ENCODE data around the gene CXCL17.

Gene CXCL17

GRCh38 chr19:42423462-42424344, 19.0 kb downstream of the CXCL17 start:
- DNase-seq = peak; percentile 86 to 96 (median 91)

GRCh38 chr19:42422901-42423461, 19.8 kb downstream of the CXCL17 start:
- DNase-seq = peak; percentile 51 to 84 (median 70)

GRCh38 chr19:42422092-42422900, 20.4 kb downstream of the CXCL17 start:
- no peak for DNase-seq

GRCh38 chr19:42421591-42422031, 21.1 kb downstream of the CXCL17 start:
- DNase-seq = no peak

- no peak for DNase-seq
These were observed 21.6 kb downstream of the CXCL17 start for GRCh38 chr19:42421101-42421500.

GRCh38 chr19:42420055-42420544, 22.6 kb downstream of the CXCL17 start:
- peak; percentile 47 to 71 (median 62) for DNase-seq

GRCh38 chr19:42419309-42419708, 23.4 kb downstream of the CXCL17 start:
- no peak for DNase-seq

GRCh38 chr19:42412661-42413076, 30.1 kb downstream of the CXCL17 start:
- DNase-seq = no peak

- DNase-seq = no peak
These were observed 30.5 kb downstream of the CXCL17 start for GRCh38 chr19:42412227-42412626.

GRCh38 chr19:42411581-42412178, 31.1 kb downstream of the CXCL17 start:
- no peak for DNase-seq

GRCh38 chr19:42410371-42410770, 32.4 kb downstream of the CXCL17 start:
- no peak for DNase-seq

GRCh38 chr19:42409477-42409876, 33.3 kb downstream of the CXCL17 start:
- DNase-seq = no peak

- no peak for DNase-seq
These were observed 35.0 kb downstream of the CXCL17 start for GRCh38 chr19:42407816-42408175.

- no peak for DNase-seq
These were observed 35.5 kb downstream of the CXCL17 start for GRCh38 chr19:42407085-42407815.

- DNase-seq = no peak
These were observed 36.6 kb downstream of the CXCL17 start for GRCh38 chr19:42406111-42406510.

GRCh38 chr19:42403586-42403985, 39.2 kb downstream of the CXCL17 start:
- no peak for DNase-seq

- DNase-seq = no peak
These were observed 40.2 kb downstream of the CXCL17 start for GRCh38 chr19:42402376-42403116.

GRCh38 chr19:42401365-42402303, 41.1 kb downstream of the CXCL17 start:
- DNase-seq = peak; percentile 25 to 74 (median 63)

- no peak for DNase-seq
These were observed 42.3 kb downstream of the CXCL17 start for GRCh38 chr19:42400404-42400803.

Measured in stimulated activated naive CD4-positive, alpha-beta T cell (primary cell).